Sigmoid colon (tissue), 7 donors: ENCODE results near the gene FHAD1. TPM values are rescaled to one million over a fixed set of nuclear protein-coding genes. Genes with fewer than 3 reads are reported as not detected.

ENCODE experiments used
- DNase-seq: peaks from one replicate; pipeline ENCODE4 v3.0.0-alpha.2; 2019
- H3K27ac ChIP-seq, 4 donors: fragments of 200-600 bp; sonication (generic); one replicate each; pipeline ENCODE4 v1.5.1; 2016 to 2019; ENCODE audit warnings: mild to moderate bottlenecking in 1 of 4
- H3K27me3 ChIP-seq, 3 donors: fragments of 200-600 bp; sonication (generic); one replicate each; pipeline ENCODE4 v1.5.1; 2019; ENCODE audit warnings: mild to moderate bottlenecking in 1 of 3
- H3K36me3 ChIP-seq, 4 donors: fragments of 200-600 bp; sonication (generic); one replicate each; pipeline ENCODE4 v1.5.1; 2016 to 2019
- H3K4me1 ChIP-seq, 4 donors: fragments of 200-600 bp; sonication (generic); one replicate each; pipeline ENCODE4 v1.5.1; 2017 to 2019
- H3K4me3 ChIP-seq, 4 donors: fragments of 200-600 bp; sonication (generic); one replicate each; pipeline ENCODE4 v1.5.1; 2017 to 2019; ENCODE audit warnings: mild to moderate bottlenecking in 2 of 4, moderate library complexity in 1 of 4
- H3K9me3 ChIP-seq, 4 donors: fragments of 200-600 bp in 3 of 4; sonication (generic) in 3 of 4; one replicate each; pipeline versions ENCODE4 v1.5.1 to v1.6.1; 2013 to 2019
- CTCF ChIP-seq, 4 experiments: fragments of 450-650 bp in 3 of 4; fragments of 200-600 bp in 1 of 4; IDR thresholded peaks; one replicate each; pipeline ENCODE4 v1.5.1; 2016 to 2019; ENCODE audit warnings: antibody characterized with exemption in 4 of 4, mild to moderate bottlenecking in 3 of 4, moderate library complexity in 2 of 4
- EP300 ChIP-seq, 4 donors: sonication (generic); formaldehyde crosslinking; IDR thresholded peaks; one replicate each; pipeline ENCODE4 v1.6.1; 2017; ENCODE audit warnings: antibody characterized with exemption in 4 of 4
- POLR2A ChIP-seq, 2 donors: fragments of 450-650 bp; IDR thresholded peaks; one replicate each; pipeline ENCODE4 v1.6.1; 2016; ENCODE audit warnings: antibody characterized with exemption in 2 of 2, mild to moderate bottlenecking in 2 of 2, moderate library complexity in 2 of 2
- POLR2AphosphoS5 ChIP-seq, 4 donors: sonication (generic); formaldehyde crosslinking; IDR thresholded peaks; one replicate each; pipeline ENCODE4 v1.6.1; 2017; ENCODE audit warnings: antibody characterized with exemption in 4 of 4
- WGBS, 2 donors: extraction: QIAGEN DNeasy Blood & Tissue Kit; methylation state at CpG; one replicate each; pipeline ENCODE4 v1.1.7; 2013; 5-methylcytosine and 5-hydroxymethylcytosine counted together
- intact Hi-C: fragments of 100-400 bp; cut with DNase I; formaldehyde crosslinking; loops from one replicate; pipeline ENCODE4 v1.15.1; 2023
- polyA plus RNA-seq, 3 donors: library from polyadenylated mRNA; stranded (reverse); fragments of 200-250 nt; gene quantifications; one replicate each; pipeline ENCODE4 v1.2.3, GENCODE V29; 2013
- total RNA-seq, 4 donors: library from RNA; depleted of rRNA; stranded (reverse); fragments of >200 nt; gene quantifications; one replicate each; pipeline ENCODE4 v1.1.0, GENCODE V29; 2016
- donor health status: healthy with polysubstance abuse.
- donor health status: Bipolar disorder and iron deficiency.
- donor health status: healthy.

Gene FHAD1
- total and polyA plus RNA-seq, 7 donors: 0.27 to 1.8 (median 0.92) TPM; not detected in 2

DNA sequence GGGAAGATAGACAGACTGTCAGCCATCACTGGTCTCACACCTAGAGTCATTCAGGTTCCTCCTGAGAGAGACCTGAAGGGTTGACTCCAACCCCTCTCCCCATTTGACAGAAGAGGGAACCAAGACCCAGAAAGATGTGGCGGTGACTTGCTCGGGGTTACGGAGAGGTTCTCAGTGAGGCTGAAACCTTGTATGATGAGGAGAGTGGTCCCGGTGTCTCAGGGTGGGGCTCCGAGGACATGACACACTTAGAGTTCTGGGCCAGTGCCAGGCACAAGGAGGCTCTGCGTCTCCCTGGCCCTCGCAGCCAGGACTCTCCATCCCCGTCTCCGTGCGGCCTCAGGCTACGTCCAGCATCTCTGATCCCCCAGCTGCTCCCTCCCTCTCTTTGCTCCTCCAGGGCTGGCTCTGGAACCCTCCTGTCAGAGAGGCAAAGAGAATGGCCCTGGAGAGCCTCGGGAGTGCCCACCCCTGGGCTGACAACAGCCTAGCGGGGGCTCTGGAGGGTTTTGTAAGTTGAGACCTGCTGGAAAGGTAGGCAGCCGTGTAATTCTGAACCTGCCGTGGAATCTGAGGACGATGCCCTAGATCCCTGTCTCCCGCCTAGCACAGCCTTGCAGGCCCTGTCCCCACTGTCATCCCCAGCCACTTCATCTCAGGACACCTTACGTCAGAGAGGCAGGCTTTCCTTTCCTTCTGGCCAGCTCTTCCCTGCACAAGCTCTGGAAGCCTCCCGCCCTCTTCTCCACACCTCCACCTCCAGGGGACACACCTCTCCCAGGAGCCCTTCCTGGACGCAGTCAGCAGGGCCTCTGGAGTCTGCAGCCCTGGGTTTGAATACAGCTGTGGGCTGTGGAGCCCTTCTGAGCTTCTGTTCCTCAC lies 166.8 kb downstream of the FHAD1 start:
- peak overlapping the region; percentile 17 to 88 (median 82) for H3K27ac ChIP-seq
- H3K9me3 ChIP-seq: no peaks in the 10 kb centered on the region
- intact Hi-C loops: loop anchor here (5.0 kb wide), 1 partner anchor 108 kb away; the partner anchor contains the start of gene CASP9
- no peak overlapping the region for H3K4me3 ChIP-seq
- no peaks in the 10 kb centered on the region for H3K36me3 ChIP-seq
- H3K4me1 ChIP-seq: peaks cover 0 to 74% (median 59%) of the 10 kb centered on the region in 4 donors
- no peak for DNase-seq
- no peaks in the 10 kb centered on the region for H3K27me3 ChIP-seq
- 60 to 83% methylated on average over 20 of the region's 20 CpGs for WGBS, 2 donors
- no peak for TF ChIP-seq EP300 (IDR thresholded peaks at IDR 0.05)
- TF ChIP-seq POLR2A (IDR thresholded peaks at IDR 0.05): no peak
- TF ChIP-seq POLR2AphosphoS5 (IDR thresholded peaks at IDR 0.05): no peak
- no peak for TF ChIP-seq CTCF (IDR thresholded peaks at IDR 0.05)

DNA sequence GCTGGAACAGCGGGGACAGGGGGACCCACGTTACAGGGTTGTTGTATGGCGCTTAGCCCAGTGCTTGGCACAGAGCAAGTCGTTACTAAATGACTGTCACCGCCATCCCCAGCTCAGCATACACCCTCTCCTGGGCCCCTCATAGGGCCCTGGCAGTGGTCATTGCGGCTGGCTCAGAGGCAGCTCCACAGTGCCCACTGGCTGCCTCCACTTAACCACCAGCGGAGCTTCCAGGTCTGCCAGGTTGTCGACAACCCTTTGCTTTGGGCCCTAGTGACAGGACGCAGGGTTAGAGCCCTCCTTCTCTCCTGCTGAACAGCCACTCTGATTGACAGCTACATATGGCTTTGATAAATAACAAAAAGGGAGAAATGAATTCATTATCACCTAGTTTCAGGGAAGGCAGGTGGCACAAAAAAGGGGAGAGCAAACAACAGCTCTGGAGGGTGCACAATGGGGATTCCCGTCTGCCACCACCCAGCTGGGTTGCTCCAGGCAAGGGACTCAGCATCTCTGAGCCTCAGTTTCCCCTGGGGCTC lies 167.5 kb downstream of the FHAD1 start:
- Histone ChIP-seq H3K27ac (peak overlapping the region in 1 of 4 donors; percentile 81), H3K36me3 (no peaks in the 10 kb centered on the region), H3K27me3 (no peaks in the 10 kb centered on the region), H3K4me1 (peaks cover 0 to 74% (median 60%) of the 10 kb centered on the region in 4 donors), H3K4me3 (no peak overlapping the region), H3K9me3 (no peaks in the 10 kb centered on the region)
- no peak for DNase-seq
- intact Hi-C loops: loop anchor here (5.0 kb wide), 1 partner anchor 108 kb away; the partner anchor contains the start of gene CASP9
- TF ChIP-seq EP300 (IDR thresholded peaks at IDR 0.05): no peak
- TF ChIP-seq CTCF (IDR thresholded peaks at IDR 0.05): no peak
- TF ChIP-seq POLR2AphosphoS5 (IDR thresholded peaks at IDR 0.05): no peak
- TF ChIP-seq POLR2A (IDR thresholded peaks at IDR 0.05): no peak
- WGBS, 2 donors: 74 to 88% methylated on average over 10 of the region's 10 CpGs

- H3K9me3 ChIP-seq: no peaks in the 10 kb centered on the region
- H3K27me3 ChIP-seq: no peaks in the 10 kb centered on the region
- TF ChIP-seq POLR2AphosphoS5 (IDR thresholded peaks at IDR 0.05) (peak in 1 of 4 donors; percentile 8), POLR2A (IDR thresholded peaks at IDR 0.05) (no peak), EP300 (IDR thresholded peaks at IDR 0.05) (no peak), CTCF (IDR thresholded peaks at IDR 0.05) (no peak)
- peaks cover 0 to 69% (median 47%) of the 10 kb centered on the region in 4 donors for H3K4me1 ChIP-seq
- peak overlapping the region; percentile 73 to 81 (median 74) for H3K27ac ChIP-seq
- WGBS, 2 donors: 22 to 37% methylated on average over 18 of the region's 18 CpGs
- intact Hi-C loops: no loop called here
- no peak overlapping the region for H3K4me3 ChIP-seq
- no peak for DNase-seq
- no peaks in the 10 kb centered on the region for H3K36me3 ChIP-seq
Observed at GRCh38 chr1:15417059-15417934, 170.3 kb downstream of the FHAD1 start.

- DNase-seq: no peak
- Histone ChIP-seq H3K27ac (peak overlapping the region in 1 of 4 donors; percentile 8), H3K27me3 (no peaks in the 10 kb centered on the region), H3K9me3 (no peaks in the 10 kb centered on the region), H3K4me3 (no peak overlapping the region), H3K4me1 (peaks cover 0 to 62% (median 38%) of the 10 kb centered on the region in 4 donors), H3K36me3 (no peaks in the 10 kb centered on the region)
- intact Hi-C loops: no loop called here
- 51 to 79% methylated on average over 18 of the region's 18 CpGs for WGBS, 2 donors
- TF ChIP-seq CTCF (IDR thresholded peaks at IDR 0.05): no peak
- TF ChIP-seq POLR2A (IDR thresholded peaks at IDR 0.05): no peak
- TF ChIP-seq EP300 (IDR thresholded peaks at IDR 0.05): no peak
- TF ChIP-seq POLR2AphosphoS5 (IDR thresholded peaks at IDR 0.05): no peak
Observed at GRCh38 chr1:15418806-15419515, 171.9 kb downstream of the FHAD1 start.
